ENCODE measurements around the gene VSTM2B. TPM values are rescaled to one million over a fixed set of nuclear protein-coding genes. Genes with fewer than 3 reads are reported as not detected.
"Not testable (repeated sequence)": the region's sequence is repeated elsewhere in the genome, so short reads cannot be mapped to it uniquely, and the experiment has no call there.

VSTM2B gene
- total and polyA plus RNA-seq, 2 experiments from 2014 or later, result 0.47 to 1.1 TPM

DNA sequence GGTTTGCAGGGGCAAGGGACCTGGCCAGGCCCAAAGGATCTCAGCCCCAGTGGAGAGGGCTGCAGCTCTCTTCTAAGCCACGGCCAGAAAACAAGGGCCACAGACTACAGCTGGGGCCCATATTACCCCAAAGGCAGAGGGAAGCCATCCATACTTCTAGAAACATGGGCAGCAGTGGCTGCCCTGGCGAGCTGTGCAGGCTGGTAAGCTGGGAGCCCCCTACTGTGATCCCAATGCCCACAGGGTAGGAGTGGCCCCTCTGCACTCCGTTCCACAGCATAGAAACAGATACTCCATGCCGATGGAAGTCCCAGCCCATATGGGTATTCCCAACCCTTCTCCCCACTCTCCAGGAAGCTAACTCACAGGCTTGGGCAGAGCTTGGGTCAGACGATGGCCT, 25.1 kb downstream of the VSTM2B start:
- no peaks in the 10 kb centered on the region for H4K20me1 ChIP-seq (ENCODE audit: insufficient read depth, poor library complexity, severe bottlenecking)
- no peaks in the 10 kb centered on the region for H3K36me3 ChIP-seq (replicated peaks; ENCODE audit: insufficient read depth, low read depth)
- peaks cover 8% of the 10 kb centered on the region for H3K4me1 ChIP-seq (ENCODE audit: insufficient read depth)
- WGBS (ENCODE audit: low lambda C conversion rate, missing lambda C conversion rate), result 78% methylated on average over 5 of the region's 5 CpGs
- no peak for TF ChIP-seq EZH2phosphoT487 (IDR thresholded peaks at IDR 0.05; ENCODE audit: low read depth, severe bottlenecking, unreplicated experiment)
- no peak for TF ChIP-seq EZH2 (IDR thresholded peaks at IDR 0.05; ENCODE audit: borderline replicate concordance)
- TF ChIP-seq, protein P1, sequence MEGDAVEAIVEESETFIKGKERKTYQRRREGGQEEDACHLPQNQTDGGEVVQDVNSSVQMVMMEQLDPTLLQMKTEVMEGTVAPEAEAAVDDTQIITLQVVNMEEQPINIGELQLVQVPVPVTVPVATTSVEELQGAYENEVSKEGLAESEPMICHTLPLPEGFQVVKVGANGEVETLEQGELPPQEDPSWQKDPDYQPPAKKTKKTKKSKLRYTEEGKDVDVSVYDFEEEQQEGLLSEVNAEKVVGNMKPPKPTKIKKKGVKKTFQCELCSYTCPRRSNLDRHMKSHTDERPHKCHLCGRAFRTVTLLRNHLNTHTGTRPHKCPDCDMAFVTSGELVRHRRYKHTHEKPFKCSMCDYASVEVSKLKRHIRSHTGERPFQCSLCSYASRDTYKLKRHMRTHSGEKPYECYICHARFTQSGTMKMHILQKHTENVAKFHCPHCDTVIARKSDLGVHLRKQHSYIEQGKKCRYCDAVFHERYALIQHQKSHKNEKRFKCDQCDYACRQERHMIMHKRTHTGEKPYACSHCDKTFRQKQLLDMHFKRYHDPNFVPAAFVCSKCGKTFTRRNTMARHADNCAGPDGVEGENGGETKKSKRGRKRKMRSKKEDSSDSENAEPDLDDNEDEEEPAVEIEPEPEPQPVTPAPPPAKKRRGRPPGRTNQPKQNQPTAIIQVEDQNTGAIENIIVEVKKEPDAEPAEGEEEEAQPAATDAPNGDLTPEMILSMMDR (IDR thresholded peaks at IDR 0.05; ENCODE audit: poor library complexity), result no peak
- DNase-seq (ENCODE audit: low spot score), result no peak
- H3K27ac ChIP-seq, result no peak overlapping the region
- no peak overlapping the region for H2AFZ ChIP-seq
- no peaks in the 10 kb centered on the region for H3K9me2 ChIP-seq (replicated peaks; ENCODE audit: insufficient read depth)
- H3K4me3 ChIP-seq, result no peak overlapping the region
- H3K4me2 ChIP-seq, result no peak overlapping the region
- H3K79me2 ChIP-seq, result no peaks in the 10 kb centered on the region
- no peaks in the 10 kb centered on the region for H3K27me3 ChIP-seq
- H3K9me3 ChIP-seq (ENCODE audit: low read depth), result no peaks in the 10 kb centered on the region

DNA sequence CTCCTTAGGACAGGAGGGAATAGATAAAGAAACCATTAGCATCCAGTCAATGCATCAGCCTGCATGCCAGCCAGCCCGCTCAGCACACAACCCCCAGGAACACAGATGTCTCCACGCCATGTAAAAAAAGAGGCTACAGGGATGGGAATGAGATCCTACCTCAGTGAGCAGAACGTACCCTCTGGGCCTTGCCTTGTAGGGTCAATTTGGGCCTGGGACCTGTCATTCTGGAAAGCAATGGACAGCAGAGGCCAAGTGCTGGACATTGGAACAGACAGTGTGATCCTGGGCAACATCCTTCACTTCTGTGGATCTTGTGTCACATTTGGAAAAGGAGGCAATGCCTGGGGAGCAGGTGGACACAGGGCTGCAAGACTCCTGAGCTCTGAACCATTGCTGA, 26.0 kb downstream of the VSTM2B start:
- Histone ChIP-seq H3K27me3 (no peaks in the 10 kb centered on the region), H2AFZ (no peak overlapping the region), H3K79me2 (no peaks in the 10 kb centered on the region), H3K9me2 (replicated peaks; ENCODE audit: insufficient read depth) (no peaks in the 10 kb centered on the region), H3K4me1 (ENCODE audit: insufficient read depth) (peaks cover 8% of the 10 kb centered on the region), H3K27ac (no peak overlapping the region), H3K4me2 (no peak overlapping the region), H4K20me1 (ENCODE audit: insufficient read depth, poor library complexity, severe bottlenecking) (no peaks in the 10 kb centered on the region), H3K4me3 (no peak overlapping the region), H3K9me3 (ENCODE audit: low read depth) (no peaks in the 10 kb centered on the region), H3K36me3 (replicated peaks; ENCODE audit: insufficient read depth, low read depth) (no peaks in the 10 kb centered on the region)
- DNase-seq (ENCODE audit: low spot score), result no peak
- TF ChIP-seq EZH2 (IDR thresholded peaks at IDR 0.05; ENCODE audit: borderline replicate concordance) (no peak), EZH2phosphoT487 (IDR thresholded peaks at IDR 0.05; ENCODE audit: low read depth, severe bottlenecking, unreplicated experiment) (no peak)
- WGBS (ENCODE audit: low lambda C conversion rate, missing lambda C conversion rate), result 93% methylated on average over 3 of the region's 3 CpGs

DNA sequence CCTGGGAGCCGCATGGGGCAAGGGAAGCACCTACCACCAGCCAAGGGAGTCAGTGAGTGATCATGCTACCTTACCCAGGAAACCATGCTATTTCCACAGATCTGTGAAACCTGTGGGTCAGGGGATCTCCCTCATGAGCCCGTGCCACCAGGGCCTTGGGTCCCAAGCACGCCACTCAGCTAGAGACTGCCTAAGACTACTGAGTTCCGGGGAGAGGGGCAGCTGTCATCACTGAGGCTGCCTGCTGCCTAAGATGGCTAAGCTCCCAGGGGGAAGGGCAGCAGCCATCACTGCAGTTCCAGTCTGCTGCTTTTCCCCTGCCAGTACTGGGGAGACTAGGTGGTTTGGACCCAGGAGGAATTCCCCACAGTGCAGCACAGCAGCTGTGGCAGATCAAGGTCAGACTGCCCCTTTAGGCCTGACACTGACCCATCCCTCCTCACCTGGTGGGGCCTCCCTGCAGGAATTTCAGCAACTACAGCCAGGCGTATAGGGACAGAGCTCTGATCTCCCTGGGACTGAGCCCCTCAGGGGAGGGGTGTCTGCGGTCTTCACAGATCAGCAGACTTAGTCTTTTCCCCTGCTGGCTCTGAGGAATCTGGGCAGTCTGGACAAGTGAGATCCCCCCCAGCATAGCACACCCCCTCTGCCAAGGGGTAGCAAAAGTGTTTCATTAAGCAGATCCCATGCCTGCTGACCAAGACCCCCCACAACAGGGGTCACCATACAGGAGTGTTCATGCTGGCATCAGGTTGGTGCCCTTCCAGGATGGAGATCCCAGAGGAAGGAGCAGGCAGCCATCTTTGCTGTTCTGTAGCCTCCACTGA, 26.9 kb downstream of the VSTM2B start:
- TF ChIP-seq EZH2 (IDR thresholded peaks at IDR 0.05; ENCODE audit: borderline replicate concordance) (no peak), EZH2phosphoT487 (IDR thresholded peaks at IDR 0.05; ENCODE audit: low read depth, severe bottlenecking, unreplicated experiment) (no peak)
- TF ChIP-seq, protein P1 (IDR thresholded peaks at IDR 0.05; ENCODE audit: poor library complexity), result no peak

DNA sequence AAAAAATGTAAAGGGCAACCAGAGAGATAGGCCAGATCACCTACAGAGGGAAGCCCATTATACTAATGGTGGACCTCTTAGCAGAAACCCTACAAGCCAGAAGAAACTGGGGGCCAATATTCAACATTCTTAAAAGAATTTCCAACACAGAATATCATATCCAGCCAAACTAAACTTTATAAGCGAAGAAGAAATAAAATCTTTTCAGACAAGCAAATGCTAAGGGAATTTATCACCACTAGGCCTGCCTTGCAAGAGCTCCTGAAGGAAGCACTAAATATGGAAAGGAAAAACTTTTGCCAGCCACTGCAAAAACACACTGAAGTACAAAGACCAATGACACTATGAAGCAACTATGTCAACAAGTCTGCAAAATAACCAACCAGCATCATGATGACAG, 28.4 kb downstream of the VSTM2B start:
- H3K4me2 ChIP-seq, result no peak overlapping the region
- H3K27ac ChIP-seq, result no peak overlapping the region
- no peaks in the 10 kb centered on the region for H3K36me3 ChIP-seq (replicated peaks; ENCODE audit: insufficient read depth, low read depth)
- no peak overlapping the region for H3K4me3 ChIP-seq
- H3K27me3 ChIP-seq, result no peaks in the 10 kb centered on the region
- no peaks in the 10 kb centered on the region for H3K9me3 ChIP-seq (ENCODE audit: low read depth)
- H3K4me1 ChIP-seq (ENCODE audit: insufficient read depth), result no peaks in the 10 kb centered on the region
- H3K79me2 ChIP-seq, result no peaks in the 10 kb centered on the region
- H2AFZ ChIP-seq, result no peak overlapping the region
- H4K20me1 ChIP-seq (ENCODE audit: insufficient read depth, poor library complexity, severe bottlenecking), result no peaks in the 10 kb centered on the region
- no peak for DNase-seq (ENCODE audit: low spot score)
- 96% methylated on average over 1 of the region's 1 CpG for WGBS (ENCODE audit: low lambda C conversion rate, missing lambda C conversion rate)
- no peak for TF ChIP-seq EZH2 (IDR thresholded peaks at IDR 0.05; ENCODE audit: borderline replicate concordance)
- TF ChIP-seq, protein P1 (IDR thresholded peaks at IDR 0.05; ENCODE audit: poor library complexity), result no peak
- H3K9me2 ChIP-seq (replicated peaks; ENCODE audit: insufficient read depth), result no peaks in the 10 kb centered on the region

More for the DNA sequence above, 26.9 kb downstream of the VSTM2B start:
- no peak for DNase-seq (ENCODE audit: low spot score)
- Histone ChIP-seq H3K79me2 (no peaks in the 10 kb centered on the region), H2AFZ (no peak overlapping the region), H4K20me1 (ENCODE audit: insufficient read depth, poor library complexity, severe bottlenecking) (no peaks in the 10 kb centered on the region), H3K27ac (no peak overlapping the region), H3K36me3 (replicated peaks; ENCODE audit: insufficient read depth, low read depth) (no peaks in the 10 kb centered on the region), H3K9me3 (ENCODE audit: low read depth) (no peaks in the 10 kb centered on the region), H3K9me2 (replicated peaks; ENCODE audit: insufficient read depth) (no peaks in the 10 kb centered on the region), H3K27me3 (no peaks in the 10 kb centered on the region), H3K4me1 (ENCODE audit: insufficient read depth) (no peaks in the 10 kb centered on the region), H3K4me3 (no peak overlapping the region), H3K4me2 (no peak overlapping the region)
- WGBS (ENCODE audit: low lambda C conversion rate, missing lambda C conversion rate), result 75% methylated on average over 6 of the region's 6 CpGs

DNA sequence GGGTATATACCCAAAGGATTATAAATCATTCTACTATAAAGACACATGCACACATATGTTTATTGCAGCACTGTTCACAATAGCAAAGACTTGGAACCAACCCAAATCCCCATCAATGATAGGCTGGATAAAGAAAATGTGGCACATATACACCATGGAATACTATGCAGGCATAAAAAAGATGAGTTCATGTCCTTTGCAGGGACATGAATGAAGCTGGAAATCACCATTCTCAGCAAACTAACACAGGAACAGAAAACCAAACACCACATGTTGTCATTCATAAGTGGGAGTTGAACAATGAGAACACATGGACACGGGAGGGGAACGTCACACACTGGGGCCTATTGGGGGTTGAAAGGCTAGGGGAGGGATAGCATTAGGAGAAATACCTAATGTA, 33.3 kb downstream of the VSTM2B start:
- H2AFZ ChIP-seq; H3K27me3 ChIP-seq; H3K4me1 ChIP-seq (ENCODE audit: insufficient read depth); H4K20me1 ChIP-seq (ENCODE audit: insufficient read depth, poor library complexity, severe bottlenecking); DNase-seq (ENCODE audit: low spot score); H3K9me2 ChIP-seq (replicated peaks; ENCODE audit: insufficient read depth); H3K4me2 ChIP-seq; H3K79me2 ChIP-seq; H3K4me3 ChIP-seq; H3K36me3 ChIP-seq (replicated peaks; ENCODE audit: insufficient read depth, low read depth); H3K9me3 ChIP-seq (ENCODE audit: low read depth); H3K27ac ChIP-seq: not testable (repeated sequence)
- 89% methylated on average over 2 of the region's 2 CpGs for WGBS (ENCODE audit: low lambda C conversion rate, missing lambda C conversion rate)
